GM23248 (cell line): ENCODE data around the gene PRSS56.

Experiments
- EZH2 ChIP-seq: fragments of 200-600 bp; sonication (generic); IDR thresholded peaks from 2 replicates; pipeline ENCODE4 v1.6.1; 2018; ENCODE audit warnings: antibody characterized with exemption, mild to moderate bottlenecking; ENCODE audit not compliant: insufficient read depth, poor library complexity, severe bottlenecking
- EZH2phosphoT487 ChIP-seq: fragments of 200-600 bp; sonication (generic); IDR thresholded peaks from 2 replicates; pipeline ENCODE4 v1.6.1; 2018; ENCODE audit warnings: antibody characterized with exemption, moderate library complexity, mild to moderate bottlenecking, low read depth; ENCODE audit not compliant: insufficient read depth

- TF ChIP-seq EZH2 (no peak), EZH2phosphoT487 (no peak)
Measured at GRCh38 chr2:232489516-232490220, 30.5 kb upstream of the PRSS56 start.
